ENCODE data around the gene PTMA. TPM values are rescaled to one million over a fixed set of nuclear protein-coding genes. Genes with fewer than 3 reads are reported as not detected.
A peak's percentile ranks its signal among the peaks of the same experiment; 100 is the strongest.

The PTMA gene
- total RNA-seq, 1 experiment from 2014 or later: 2,164 TPM

- CTCF ChIA-PET: no interaction called here
- no peak overlapping the region for H3K4me3 Mint-ChIP-seq
Observed at GRCh38 chr2:231722721-231723307, 14.5 kb downstream of the PTMA start.

GRCh38 chr2:231725476-231725875, 17.2 kb downstream of the PTMA start:
- H3K4me3 Mint-ChIP-seq: no peak overlapping the region
- TF ChIP-seq USF1 (CRISPR knock-in tag; IDR thresholded peaks at IDR 0.05) (no peak), TCF7 (CRISPR knock-in tag; IDR thresholded peaks at IDR 0.05; ENCODE audit: low read depth) (no peak), NFATC4 (CRISPR knock-in tag; IDR thresholded peaks at IDR 0.05) (no peak), OVOL2 (CRISPR knock-in tag; IDR thresholded peaks at IDR 0.05; ENCODE audit: borderline replicate concordance) (no peak), FOXK1 (CRISPR knock-in tag; IDR thresholded peaks at IDR 0.05) (no peak), CREM (CRISPR knock-in tag; IDR thresholded peaks at IDR 0.05) (no peak), CBFB (CRISPR knock-in tag; IDR thresholded peaks at IDR 0.05; ENCODE audit: low read depth) (no peak), GABPB1 (CRISPR knock-in tag; IDR thresholded peaks at IDR 0.05) (no peak), HMGXB4 (CRISPR knock-in tag; IDR thresholded peaks at IDR 0.05) (no peak)
- TF ChIP-seq, protein P1, sequence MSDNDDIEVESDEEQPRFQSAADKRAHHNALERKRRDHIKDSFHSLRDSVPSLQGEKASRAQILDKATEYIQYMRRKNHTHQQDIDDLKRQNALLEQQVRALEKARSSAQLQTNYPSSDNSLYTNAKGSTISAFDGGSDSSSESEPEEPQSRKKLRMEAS (CRISPR knock-in tag; IDR thresholded peaks at IDR 0.05): no peak
- TF ChIP-seq, protein P2, sequence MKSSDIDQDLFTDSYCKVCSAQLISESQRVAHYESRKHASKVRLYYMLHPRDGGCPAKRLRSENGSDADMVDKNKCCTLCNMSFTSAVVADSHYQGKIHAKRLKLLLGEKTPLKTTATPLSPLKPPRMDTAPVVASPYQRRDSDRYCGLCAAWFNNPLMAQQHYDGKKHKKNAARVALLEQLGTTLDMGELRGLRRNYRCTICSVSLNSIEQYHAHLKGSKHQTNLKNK (CRISPR knock-in tag; IDR thresholded peaks at IDR 0.05): no peak

More at GRCh38 chr2:231722721-231723307, 14.5 kb downstream of the PTMA start:
- Mint-ChIP-seq H3K9me3 (no peaks in the 10 kb centered on the region), H3K27ac (no peak overlapping the region; the same call in 1 of the 2 replicates), H3K4me1 (peaks cover 12% of the 10 kb centered on the region), H3K36me3 (no peaks in the 10 kb centered on the region), H3K27me3 (ENCODE audit: low read depth) (no peaks in the 10 kb centered on the region)
- TF ChIP-seq TEAD1 (CRISPR knock-in tag; IDR thresholded peaks at IDR 0.05) (no peak), CBFB (CRISPR knock-in tag; IDR thresholded peaks at IDR 0.05; ENCODE audit: low read depth) (no peak), FOXJ3 (CRISPR knock-in tag; IDR thresholded peaks at IDR 0.05; ENCODE audit: borderline replicate concordance) (no peak), ESRRA (CRISPR knock-in tag; IDR thresholded peaks at IDR 0.05; ENCODE audit: borderline replicate concordance) (no peak), TEAD4 (CRISPR knock-in tag; IDR thresholded peaks at IDR 0.05) (no peak), ZNF671 (CRISPR knock-in tag; IDR thresholded peaks at IDR 0.05) (no peak), ELF4 (CRISPR knock-in tag; IDR thresholded peaks at IDR 0.05; ENCODE audit: low read depth) (no peak), HMGA2 (CRISPR knock-in tag; IDR thresholded peaks at IDR 0.05) (no peak), KAT7 (CRISPR knock-in tag; IDR thresholded peaks at IDR 0.05; ENCODE audit: borderline replicate concordance) (no peak), ZNF532 (CRISPR knock-in tag; IDR thresholded peaks at IDR 0.05; ENCODE audit: borderline replicate concordance) (no peak), JUN (CRISPR knock-in tag; IDR thresholded peaks at IDR 0.05) (no peak), E2F1 (CRISPR knock-in tag; IDR thresholded peaks at IDR 0.05) (no peak)
- TF ChIP-seq, protein P3, sequence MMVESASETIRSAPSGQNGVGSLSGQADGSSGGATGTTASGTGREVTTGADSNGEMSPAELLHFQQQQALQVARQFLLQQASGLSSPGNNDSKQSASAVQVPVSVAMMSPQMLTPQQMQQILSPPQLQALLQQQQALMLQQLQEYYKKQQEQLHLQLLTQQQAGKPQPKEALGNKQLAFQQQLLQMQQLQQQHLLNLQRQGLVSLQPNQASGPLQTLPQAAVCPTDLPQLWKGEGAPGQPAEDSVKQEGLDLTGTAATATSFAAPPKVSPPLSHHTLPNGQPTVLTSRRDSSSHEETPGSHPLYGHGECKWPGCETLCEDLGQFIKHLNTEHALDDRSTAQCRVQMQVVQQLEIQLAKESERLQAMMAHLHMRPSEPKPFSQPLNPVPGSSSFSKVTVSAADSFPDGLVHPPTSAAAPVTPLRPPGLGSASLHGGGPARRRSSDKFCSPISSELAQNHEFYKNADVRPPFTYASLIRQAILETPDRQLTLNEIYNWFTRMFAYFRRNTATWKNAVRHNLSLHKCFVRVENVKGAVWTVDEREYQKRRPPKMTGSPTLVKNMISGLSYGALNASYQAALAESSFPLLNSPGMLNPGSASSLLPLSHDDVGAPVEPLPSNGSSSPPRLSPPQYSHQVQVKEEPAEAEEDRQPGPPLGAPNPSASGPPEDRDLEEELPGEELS (CRISPR knock-in tag; IDR thresholded peaks at IDR 0.05): no peak
- POLR2A ChIA-PET: no interaction called here
- ATAC-seq (peak; percentile 38), DNase-seq (ENCODE audit: low spot score) (no peak)

More at GRCh38 chr2:231725476-231725875, 17.2 kb downstream of the PTMA start:
- Mint-ChIP-seq H3K36me3 (no peaks in the 10 kb centered on the region), H3K4me1 (peaks cover 9% of the 10 kb centered on the region), H3K27me3 (ENCODE audit: low read depth) (no peaks in the 10 kb centered on the region), H3K27ac (no peak overlapping the region), H3K9me3 (no peaks in the 10 kb centered on the region)
- no peak for ATAC-seq
- no peak for DNase-seq (ENCODE audit: low spot score)
- CTCF ChIA-PET: interaction anchor here (0.6 to 3.3 kb wide), 6 partner anchors 10 to 111 kb away, joined by 3 to 32 read pairs (median 5); partner anchors contain the start of gene COPS7B
- POLR2A ChIA-PET: interaction anchor here (0.8 kb wide), 1 partner anchor 11 kb away, joined by 8 read pairs; no protein-coding TSS in a partner anchor

All from WTC11 (cell line).